Measurements from ENCODE around the gene CAMKV.
"Not testable (repeated sequence)": the region's sequence is repeated elsewhere in the genome, so short reads cannot be mapped to it uniquely, and the experiment has no call there.

CAMKV gene

DNA sequence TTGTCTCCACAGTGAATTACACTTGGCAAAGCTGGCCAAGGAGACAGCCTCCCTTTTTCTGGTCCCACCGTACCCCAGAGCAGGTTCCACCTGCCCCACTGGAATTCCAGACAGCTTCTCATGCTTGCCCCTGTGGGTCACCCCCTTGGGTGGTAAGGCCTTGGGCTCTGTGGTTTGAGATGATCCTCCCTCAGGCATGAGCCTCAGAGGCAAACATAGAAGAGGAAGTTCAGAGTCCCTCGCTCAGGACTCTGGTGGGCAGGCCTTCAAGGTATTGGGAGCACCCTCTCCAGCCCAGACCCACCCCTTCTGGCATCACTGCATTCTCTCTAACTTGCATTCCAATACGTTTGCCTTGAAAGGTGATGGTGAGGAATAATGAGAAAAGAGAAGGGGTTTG is 38.4 kb downstream of the CAMKV start:
- Histone ChIP-seq H3K9me3 (no peaks in the 10 kb centered on the region), H3K27ac (no peak overlapping the region), H3K27me3 (no peaks in the 10 kb centered on the region), H3K36me3 (peaks cover 39% of the 10 kb centered on the region), H3K4me1 (ENCODE audit: control insufficient read depth in 1 of 2, insufficient read depth in 1 of 2, low read depth in 1 of 2, low read length in 1 of 2) (no peaks in the 10 kb centered on the region), H3K4me3 (ENCODE audit: low read depth in 1 of 2, low read length in 1 of 2) (no peak overlapping the region)
- TF ChIP-seq, protein P1, sequence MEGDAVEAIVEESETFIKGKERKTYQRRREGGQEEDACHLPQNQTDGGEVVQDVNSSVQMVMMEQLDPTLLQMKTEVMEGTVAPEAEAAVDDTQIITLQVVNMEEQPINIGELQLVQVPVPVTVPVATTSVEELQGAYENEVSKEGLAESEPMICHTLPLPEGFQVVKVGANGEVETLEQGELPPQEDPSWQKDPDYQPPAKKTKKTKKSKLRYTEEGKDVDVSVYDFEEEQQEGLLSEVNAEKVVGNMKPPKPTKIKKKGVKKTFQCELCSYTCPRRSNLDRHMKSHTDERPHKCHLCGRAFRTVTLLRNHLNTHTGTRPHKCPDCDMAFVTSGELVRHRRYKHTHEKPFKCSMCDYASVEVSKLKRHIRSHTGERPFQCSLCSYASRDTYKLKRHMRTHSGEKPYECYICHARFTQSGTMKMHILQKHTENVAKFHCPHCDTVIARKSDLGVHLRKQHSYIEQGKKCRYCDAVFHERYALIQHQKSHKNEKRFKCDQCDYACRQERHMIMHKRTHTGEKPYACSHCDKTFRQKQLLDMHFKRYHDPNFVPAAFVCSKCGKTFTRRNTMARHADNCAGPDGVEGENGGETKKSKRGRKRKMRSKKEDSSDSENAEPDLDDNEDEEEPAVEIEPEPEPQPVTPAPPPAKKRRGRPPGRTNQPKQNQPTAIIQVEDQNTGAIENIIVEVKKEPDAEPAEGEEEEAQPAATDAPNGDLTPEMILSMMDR (IDR thresholded peaks at IDR 0.05) = no peak

DNA sequence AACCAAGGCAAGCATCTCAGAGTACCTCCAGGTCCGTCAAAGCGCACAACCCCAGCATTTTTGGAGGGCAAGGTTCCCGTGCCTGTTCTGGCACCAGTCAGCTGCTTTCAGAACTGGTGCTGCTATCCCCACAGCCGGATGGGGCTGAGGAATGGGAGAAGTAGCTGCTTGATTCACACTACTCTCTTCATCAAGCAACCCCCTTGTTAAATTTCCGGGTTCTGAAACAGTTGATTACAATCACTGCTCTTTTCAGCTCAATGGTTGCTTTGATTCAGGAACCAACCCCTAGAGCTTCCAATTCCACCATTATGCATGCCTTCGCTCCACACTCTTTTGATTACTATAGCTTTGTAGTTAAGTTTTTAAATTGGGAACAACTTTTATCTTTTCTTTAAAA is 43.7 kb downstream of the CAMKV start:
- TF ChIP-seq, protein P1 (IDR thresholded peaks at IDR 0.05) = no peak
- peaks cover 25% of the 10 kb centered on the region for H3K36me3 ChIP-seq
- no peak overlapping the region for H3K4me3 ChIP-seq (ENCODE audit: low read depth in 1 of 2, low read length in 1 of 2)
- H3K27ac ChIP-seq = no peak overlapping the region
- no peaks in the 10 kb centered on the region for H3K27me3 ChIP-seq
- H3K4me1 ChIP-seq (ENCODE audit: control insufficient read depth in 1 of 2, insufficient read depth in 1 of 2, low read depth in 1 of 2, low read length in 1 of 2) = no peaks in the 10 kb centered on the region
- H3K9me3 ChIP-seq = no peaks in the 10 kb centered on the region

DNA sequence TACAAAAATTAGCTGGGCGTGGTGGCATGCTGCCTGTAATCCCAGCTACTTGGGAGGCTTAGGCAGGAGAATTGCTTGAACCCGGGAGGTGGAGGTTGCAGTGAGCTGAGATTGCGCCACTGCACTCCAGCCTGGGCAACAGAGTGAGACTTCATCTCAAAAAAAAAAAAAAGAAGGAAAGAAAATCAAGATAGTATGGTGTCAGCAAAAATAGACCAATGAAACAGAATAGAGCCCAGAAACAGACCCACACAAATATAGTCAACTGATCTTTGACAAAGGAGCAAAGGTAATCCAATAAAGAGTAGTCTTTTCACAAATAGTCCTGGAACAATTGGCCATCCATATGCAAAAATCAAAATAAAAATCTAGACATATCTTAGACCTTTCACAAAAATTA is 46.6 kb downstream of the CAMKV start:
- H3K9me3 ChIP-seq; H3K36me3 ChIP-seq; H3K27ac ChIP-seq; H3K4me1 ChIP-seq (ENCODE audit: control insufficient read depth in 1 of 2, insufficient read depth in 1 of 2, low read depth in 1 of 2, low read length in 1 of 2); H3K4me3 ChIP-seq (ENCODE audit: low read depth in 1 of 2, low read length in 1 of 2); H3K27me3 ChIP-seq: not testable (repeated sequence)

DNA sequence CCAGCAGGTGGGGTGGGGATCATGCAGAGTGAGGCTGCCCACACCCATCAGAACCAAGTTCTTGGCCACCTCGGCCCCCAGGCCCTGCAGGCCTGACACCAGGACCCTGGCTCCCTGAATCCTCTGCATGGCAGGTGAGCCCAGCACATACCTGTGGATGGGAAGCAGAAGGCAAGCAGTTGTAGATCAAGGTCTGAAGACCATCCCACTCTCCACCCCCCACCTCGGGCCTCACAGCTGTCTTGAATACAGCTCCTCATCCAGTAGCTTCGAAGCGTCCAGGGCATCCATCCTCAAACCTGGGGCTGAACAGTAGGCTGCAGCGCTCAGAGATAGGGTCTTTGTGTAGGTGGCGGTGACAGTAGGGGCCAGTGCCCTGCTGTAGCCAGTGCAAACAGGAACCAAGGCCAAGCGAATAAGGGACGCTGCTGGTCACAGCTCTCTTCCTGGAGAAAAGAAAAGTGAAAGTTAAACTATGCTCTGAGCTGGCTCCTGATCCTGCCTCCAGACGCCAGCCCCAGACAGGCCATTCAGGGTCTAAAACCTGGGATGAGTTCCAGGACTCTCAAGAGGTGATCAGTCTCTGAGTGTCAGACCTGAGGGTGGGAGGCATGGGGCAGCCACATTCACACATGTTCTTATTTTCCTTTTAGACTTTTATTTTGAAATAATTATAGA is 56.1 kb downstream of the CAMKV start, which contains the start of gene UBA7:
TSS of gene UBA7 (minus strand) at position 457 of the 678 bp plus-strand sequence. CDS start at position 291, 166 bp downstream.
- H3K27me3 ChIP-seq = no peaks in the 10 kb centered on the region
- H3K9me3 ChIP-seq = no peaks in the 10 kb centered on the region
- TF ChIP-seq, protein P1 (IDR thresholded peaks at IDR 0.05) = no peak
- peak within 1 kb of the TSS; percentile 88 for H3K27ac ChIP-seq
- peak within 1 kb of the TSS; percentile 61 to 70 for H3K4me3 ChIP-seq (ENCODE audit: low read depth in 1 of 2, low read length in 1 of 2)
- peaks cover 39% of the 10 kb centered on the region for H3K36me3 ChIP-seq
- peaks cover 23 to 24% of the 10 kb centered on the region in 2 experiments for H3K4me1 ChIP-seq (ENCODE audit: control insufficient read depth in 1 of 2, insufficient read depth in 1 of 2, low read depth in 1 of 2, low read length in 1 of 2)

DNA sequence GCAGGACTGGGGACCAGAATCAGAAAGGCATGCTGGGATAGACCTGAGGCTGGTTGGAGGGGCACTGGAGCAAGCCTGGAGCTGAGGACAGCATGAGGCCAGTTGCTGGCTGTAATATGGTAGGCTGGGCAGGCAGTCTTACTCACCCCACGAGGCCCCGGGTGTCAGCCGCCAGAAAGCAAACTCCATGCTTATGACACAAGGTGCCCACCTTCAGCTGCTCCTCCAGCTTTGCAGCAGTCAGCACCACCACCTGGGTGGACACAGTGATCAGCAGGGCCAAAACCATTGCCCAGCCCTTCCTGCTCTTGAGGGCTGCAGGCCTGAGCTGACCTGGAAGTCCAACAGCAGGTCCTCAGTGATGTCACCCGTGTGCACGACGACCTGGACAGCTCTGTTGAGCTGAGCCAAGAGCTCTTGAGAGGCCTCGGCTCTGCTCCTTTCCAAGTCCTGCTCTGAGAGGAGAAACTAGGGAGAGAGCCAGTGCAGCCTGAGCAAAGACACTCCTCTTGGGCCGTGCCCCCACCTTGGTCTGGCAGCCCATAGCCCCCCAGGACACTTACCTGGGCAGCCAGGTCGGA is 56.7 kb downstream of the CAMKV start:
- Histone ChIP-seq H3K27ac (peak overlapping the region; percentile 88), H3K9me3 (no peaks in the 10 kb centered on the region), H3K27me3 (no peaks in the 10 kb centered on the region), H3K36me3 (peaks cover 42% of the 10 kb centered on the region), H3K4me1 (ENCODE audit: control insufficient read depth in 1 of 2, insufficient read depth in 1 of 2, low read depth in 1 of 2, low read length in 1 of 2) (peaks cover 23 to 24% of the 10 kb centered on the region in 2 experiments), H3K4me3 (ENCODE audit: low read depth in 1 of 2, low read length in 1 of 2) (peak overlapping the region; percentile 61 to 70)
- TF ChIP-seq, protein P1 (IDR thresholded peaks at IDR 0.05) = no peak

Data from neutrophil (primary cell).